ENCODE measurements around the gene DHX58.

Gene DHX58

DNA sequence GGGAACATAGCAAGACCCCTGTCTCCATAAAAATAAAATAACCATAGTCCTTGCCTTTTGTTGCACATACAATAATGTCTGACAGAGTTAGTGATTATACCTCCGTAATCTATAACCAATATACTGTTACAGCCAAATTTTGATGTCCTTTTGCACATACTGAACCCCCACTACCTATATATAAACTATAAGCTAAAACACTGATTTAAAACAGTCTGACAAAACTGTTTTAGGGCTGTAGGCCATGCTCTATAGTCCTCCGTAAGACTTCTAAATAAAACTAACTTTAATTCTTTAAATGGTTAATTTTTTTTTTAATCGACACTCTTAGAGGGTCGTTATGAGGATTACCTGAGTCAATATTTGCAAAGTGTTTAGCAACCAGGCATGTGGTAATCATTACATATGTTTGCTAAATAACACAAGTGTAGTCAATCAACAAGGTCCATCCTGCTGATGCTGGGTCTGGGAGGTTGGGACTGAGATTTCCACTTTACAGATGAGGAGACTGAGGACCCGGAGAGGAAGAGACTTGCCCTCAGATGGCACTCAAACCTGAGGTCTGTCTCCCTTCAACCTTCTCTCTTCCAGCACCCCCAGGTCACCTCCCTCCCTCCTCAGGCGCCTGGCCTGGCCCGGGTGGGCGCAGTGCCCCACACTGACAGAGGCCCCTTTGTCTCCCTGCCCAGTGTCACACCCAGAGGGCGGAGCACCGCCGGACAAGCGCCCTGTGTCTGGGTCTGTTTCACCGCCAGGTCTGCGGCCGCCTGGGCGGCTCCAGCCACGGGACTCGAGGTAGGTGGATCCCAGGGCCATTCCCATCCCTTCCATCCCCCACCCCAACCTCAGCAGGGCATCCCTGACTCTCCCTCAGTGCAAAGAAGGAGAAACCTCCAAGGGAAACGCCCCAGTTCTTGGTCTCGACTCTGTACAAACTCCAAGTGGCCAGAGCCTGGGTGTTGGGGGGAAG, 24.5 kb downstream of the DHX58 start:
- DNase-seq (ENCODE audit: low read depth in 3 of 3, low spot score in 1 of 3), result no peak

DNA sequence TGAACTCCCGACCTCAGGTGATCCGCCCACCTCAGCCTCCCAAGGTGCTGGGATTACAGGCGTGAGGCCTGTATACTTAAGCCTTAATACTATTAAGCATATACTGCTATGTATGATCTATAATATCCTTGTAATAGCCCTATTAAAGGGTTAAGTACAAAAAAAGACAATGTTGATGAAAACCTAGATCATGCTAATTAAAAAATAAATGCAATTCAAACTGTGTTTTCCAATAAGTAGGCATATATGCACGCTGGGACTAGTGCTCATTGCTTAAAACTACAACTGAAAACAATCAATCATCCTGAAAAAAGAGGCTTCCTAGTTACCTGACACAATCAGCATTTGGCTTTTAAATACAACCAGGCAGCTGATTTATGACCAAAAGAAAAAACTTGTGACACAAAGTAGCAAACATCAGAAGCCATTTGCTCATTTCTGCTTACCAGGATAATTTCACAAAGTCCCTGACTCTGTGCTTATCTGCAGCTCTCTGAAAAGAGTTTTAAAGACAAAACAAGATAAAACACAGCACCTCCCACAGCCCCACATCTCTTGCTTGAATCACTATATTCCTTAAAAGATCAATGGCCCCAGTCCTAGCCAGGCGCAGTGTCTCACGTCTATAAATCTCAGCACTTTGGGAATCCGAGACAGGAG, 25.3 kb downstream of the DHX58 start:
- no peak for DNase-seq (ENCODE audit: low read depth in 3 of 3, low spot score in 1 of 3)

DNA sequence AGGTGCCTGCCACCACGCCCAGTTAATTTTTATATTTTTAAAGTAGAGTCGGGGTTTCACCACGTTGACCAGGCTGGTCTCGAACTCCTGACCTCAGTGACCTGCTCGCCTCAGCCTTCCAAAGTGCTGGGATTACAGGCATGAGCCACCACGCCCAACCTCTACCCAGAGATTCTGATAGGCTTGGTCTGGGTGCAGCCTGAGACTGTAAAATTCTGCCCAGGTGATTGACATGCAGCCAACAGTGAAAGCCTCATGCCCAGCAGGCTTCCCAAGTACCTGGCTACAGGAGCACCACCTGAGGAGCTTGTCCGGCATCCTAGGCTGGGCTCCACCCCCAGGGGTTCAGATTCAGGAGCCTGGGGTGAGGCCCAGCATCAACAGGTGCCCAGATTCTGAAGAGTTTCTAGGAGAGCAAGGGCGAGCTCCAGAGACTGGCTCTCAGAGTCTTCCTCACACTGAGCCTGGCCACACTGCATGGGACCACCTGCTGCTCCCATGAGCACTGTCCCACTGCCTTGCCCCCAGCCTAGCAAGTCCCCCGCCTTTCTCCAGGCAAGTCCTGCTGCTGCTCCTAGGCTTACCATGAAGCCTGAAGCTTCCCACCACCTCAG, 30.9 kb downstream of the DHX58 start:
- DNase-seq (ENCODE audit: low read depth in 3 of 3, low spot score in 1 of 3), result no peak

DNA sequence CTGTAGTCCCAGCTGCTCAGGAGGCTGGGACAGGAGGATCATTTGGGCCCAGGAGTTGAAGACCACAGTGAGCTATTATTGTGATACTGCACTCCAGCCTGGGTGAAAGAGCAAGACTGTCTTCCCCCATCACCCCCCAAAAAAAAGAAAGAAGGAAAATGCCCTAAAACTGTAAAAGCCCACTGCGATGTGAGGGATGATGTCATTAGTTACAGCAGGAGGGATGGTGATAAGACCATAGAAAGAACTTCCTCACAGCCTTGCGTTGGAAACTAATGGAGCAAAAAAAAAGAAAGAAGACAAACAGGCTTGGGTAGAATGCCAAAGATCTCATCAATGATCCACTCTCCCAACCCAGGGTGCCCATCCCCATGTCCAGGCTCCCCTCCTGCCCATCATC, 33.0 kb downstream of the DHX58 start:
- no peak for DNase-seq (ENCODE audit: low read depth in 3 of 3, low spot score in 1 of 3)

DNA sequence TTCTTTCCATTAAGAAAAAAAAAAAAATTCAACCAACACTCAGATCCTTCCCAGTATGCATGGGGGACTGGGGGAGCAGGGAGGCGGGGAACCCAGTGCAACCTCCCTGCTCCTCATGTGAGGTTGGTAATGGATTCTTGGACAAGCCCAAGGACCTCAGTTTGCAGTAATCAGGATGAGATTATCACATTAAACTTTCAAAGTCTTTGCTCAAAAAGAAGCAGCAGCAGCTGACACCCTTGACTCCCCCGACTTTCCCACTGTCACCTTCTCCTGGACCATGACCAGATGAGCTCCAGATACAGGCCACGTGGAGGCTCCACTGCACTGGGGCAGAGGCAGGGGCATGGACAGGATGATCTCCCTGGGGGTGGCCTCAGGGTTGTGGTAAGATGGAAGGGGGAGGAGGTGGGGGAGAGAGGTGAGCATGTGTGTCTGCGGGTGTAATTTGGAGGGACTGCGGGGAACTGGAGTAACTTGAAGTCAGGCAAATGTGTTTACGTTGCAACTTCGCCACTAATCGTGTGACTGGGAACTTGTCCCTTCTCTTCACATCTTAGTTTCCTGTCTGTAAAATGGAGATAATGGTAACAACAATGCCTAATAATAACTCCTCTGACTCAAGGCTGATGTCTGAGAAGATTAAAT, 34.0 kb downstream of the DHX58 start:
- no peak for DNase-seq (ENCODE audit: low read depth in 3 of 3, low spot score in 1 of 3)

DNA sequence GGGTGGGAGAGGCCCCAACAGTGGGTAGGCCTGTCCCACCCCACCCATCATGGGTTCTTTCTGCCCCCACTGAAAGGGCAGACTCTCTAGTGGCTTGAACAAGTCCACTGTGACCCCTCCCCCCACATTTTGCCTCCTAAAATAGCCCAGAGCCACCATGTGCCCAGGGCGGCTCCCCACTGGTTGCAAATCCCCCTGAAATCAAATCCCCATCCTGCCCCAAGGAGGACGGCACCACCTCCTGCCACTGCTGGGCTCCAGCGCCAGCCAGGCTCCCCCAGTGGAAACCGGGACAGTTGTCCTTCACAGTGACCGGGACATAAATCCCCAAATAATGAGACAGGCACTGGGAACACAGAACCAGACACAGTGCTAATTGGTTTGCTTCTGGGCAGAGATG, 34.8 kb downstream of the DHX58 start:
- DNase-seq (ENCODE audit: low read depth in 3 of 3, low spot score in 1 of 3), result no peak

DNA sequence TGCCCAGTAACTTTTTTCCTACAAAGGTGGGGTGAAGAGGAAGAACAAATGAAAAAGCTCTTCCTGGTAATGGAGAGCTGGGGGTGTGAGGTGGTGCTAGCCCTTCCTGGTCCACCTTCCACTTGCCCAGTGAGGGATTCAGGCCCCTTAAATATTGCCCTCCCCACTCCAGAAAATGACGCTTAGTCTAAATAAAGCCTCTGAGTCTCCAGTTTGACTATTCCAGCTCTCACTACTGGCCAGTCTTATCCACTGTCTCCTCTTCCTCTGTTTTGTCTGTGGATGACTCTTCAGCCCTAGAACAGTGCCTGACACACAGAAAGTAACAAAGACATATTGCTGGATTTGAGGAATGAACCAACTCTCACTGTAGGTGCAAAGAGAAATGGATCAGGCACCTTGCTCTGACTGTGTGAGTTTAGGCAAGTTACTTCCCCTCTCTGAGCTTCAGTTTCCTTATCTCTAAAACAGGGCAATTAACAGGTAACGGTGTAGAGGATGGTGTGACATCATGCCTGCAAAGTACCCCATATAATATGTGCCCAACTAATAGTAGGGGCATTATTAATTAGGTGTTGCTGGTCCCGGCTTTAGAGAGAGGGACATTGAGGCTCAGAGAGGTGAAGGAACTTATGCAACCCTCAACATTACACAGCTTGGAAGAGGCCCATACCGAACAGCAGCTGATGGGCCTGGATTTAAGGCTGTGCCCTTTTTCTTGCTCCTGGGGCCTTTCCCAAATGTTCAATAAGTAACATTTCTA, 35.5 kb downstream of the DHX58 start:
- no peak for DNase-seq (ENCODE audit: low read depth in 3 of 3, low spot score in 1 of 3)

DNA sequence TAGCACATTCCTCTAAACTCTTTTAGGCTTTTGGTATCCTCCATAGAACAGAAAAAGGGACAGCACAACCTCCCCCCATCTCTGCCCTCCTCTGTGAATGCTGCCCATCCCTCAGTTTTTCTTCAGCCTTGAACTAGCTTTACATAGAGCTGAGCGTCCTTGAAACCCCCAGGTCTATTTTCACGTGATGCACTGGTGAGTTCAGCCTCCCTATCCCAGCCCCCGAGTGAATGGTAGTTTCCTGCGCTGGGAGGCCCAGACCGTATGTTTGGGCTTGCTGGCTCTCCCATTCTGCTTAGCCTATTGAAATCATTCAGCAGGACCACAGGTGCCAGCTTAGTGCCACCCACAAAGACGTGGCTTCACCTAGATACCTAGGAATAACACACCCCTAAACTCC, 36.7 kb downstream of the DHX58 start:
- DNase-seq (ENCODE audit: low read depth in 3 of 3, low spot score in 1 of 3), result no peak

DNA sequence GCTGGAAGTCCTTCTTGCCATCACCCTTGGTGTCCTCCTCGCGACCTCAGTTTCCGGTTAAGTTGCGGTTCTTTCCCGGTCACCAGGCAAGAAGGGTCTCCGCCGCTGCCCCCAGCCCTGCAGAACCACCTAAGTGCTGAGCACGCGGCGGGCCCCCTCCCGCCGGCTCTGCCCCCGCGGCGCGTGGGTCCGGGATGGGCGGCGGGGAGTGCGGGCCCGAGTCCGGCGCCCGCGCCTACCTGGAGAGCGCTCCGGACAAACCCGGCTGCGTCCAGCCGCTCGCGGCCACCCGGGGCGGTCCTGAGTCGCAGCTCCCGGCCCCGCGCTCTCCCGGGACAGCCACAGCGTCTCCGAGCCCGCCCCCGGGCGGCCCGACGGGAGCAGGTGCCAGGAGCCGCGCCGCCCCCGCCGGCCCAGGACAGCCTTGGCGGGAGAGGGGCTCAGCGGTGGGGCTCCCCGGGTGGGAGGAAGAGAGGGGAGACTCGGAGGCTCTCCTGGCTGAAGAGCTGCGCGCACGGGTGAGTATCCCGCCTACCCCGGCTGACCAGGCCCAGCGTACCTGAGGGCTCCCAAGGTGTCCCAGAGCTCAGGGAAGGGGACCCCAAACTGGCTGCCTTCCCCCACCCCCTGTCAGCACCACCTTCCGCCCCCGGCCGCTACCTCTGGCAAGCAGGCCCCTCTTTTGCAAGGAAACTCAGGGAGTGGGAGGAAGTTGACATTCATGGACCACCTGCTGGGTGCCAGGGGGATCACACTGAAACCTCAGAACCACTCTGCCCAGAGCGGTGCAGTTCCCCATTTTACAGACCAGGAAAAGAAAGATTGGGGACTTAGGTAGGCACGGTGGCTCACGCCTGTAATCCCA, 40.0 kb downstream of the DHX58 start:
- no peak for DNase-seq (ENCODE audit: low read depth in 3 of 3, low spot score in 1 of 3)

DNA sequence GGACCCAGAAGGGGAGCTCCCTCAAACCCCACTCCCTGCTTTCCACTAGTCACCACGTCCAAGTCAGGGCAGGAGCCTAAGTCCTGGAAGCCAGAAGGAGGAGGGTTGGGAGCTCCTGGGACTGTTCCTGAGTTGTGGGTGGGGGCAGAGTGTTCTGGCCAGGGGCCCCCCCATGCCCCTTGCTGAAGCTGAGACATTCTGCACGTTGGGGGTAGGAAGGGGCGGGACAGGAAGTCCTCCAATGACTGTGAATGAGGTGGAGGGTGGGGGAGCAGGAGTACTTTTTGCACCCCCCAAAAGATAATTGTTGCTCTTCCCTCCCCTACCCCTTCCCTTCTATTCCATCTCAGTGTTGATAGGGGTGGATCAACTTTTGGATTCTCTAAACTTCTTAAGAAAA, 40.7 kb downstream of the DHX58 start:
- DNase-seq (ENCODE audit: low read depth in 3 of 3, low spot score in 1 of 3), result no peak

DNA sequence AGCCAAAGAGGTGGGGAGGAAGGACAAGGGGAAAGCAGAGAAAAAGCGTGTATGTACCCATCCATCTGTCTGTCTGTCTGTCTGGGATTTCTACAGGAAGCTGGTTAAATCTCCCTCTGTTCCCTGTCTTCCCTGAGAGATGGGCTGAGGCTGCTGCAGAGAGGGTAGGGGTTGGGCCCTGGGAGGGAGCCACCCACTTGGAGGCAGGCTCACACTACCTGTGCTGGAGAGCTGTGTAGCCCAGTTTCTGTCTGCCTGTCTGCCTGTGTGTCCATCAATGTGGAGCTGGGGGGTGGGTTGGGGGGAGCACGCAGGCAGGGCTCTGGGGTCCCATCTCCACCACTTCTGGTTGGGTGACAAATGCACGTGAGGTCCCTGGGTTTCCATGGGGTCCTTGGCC, 43.5 kb downstream of the DHX58 start:
- no peak for DNase-seq (ENCODE audit: low read depth in 3 of 3, low spot score in 1 of 3)

DNA sequence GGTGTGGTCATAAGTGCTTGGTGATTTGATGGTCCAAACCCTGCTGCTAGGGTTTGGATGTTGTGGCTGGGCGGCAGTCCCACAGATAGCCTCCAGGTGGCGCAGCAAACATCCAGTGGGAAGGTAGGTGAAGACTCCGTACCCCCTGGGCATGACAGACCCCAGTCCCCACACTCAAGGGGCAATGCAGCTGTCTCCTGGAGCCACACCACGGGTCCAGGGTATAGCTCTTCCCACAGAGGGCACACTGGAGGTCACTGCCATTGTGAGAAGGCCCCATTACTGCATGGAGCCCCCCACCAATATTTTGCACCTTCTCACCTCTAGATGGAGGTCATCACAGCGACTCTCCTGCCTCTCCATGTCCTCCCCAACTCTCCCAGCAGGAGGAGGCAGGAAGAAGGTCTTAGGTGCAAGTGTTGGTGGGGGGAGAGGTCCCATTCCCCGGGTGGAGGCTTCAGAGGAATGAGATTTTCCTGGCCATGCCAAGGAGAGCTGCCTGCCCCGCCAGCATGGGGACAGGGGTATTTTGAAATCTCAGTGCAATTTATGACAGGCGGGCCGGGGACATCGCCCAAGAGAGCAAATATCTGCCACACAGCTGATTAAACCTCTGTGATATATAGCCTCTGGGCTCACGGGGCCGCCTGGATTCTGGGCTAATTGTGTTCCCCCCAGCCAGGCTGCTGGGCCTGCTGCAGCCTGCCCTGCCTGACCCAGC, 45.0 kb downstream of the DHX58 start:
- DNase-seq (ENCODE audit: low read depth in 3 of 3, low spot score in 1 of 3), result peak in 2 of 3 donors; percentile 39 to 64

DNA sequence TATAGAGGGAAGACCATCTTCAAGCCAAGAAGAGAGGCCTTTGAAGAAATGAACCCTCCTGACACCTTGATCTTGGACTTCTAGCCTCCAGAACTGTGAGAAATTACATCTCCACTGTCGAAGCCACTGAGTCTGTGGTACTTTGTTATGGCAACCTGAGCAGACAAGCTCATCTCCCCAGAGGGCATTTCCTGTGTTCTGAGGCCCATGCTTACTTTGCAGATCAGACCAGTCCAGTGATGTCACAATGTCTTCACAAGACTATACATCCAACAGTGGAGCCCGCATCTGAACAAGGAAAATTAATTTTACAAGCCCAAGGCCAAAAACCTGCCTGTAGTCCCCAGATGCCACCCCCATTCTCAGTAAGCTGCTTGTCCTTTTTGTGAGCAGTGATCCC, 47.3 kb downstream of the DHX58 start:
- DNase-seq (ENCODE audit: low read depth in 3 of 3, low spot score in 1 of 3), result no peak

DNA sequence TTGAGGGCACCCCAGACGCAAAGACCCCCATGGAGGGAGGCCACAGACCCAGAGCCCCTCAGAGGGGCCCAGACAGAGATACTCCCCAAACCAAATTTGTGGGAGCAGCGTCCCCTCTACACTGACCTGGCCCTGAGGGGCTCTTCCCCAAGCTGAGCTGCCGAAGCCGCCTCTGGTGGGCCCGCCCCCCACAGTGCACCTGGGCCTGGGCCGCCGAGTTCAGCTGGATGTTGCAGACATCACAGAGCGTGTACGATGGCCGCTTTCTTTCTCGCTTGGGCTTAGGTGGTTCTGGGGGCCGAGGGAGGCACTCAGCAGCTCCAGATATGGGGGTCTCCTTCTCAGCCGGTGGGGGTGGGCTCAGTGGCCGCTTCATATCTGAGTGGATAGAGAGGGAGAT, 49.8 kb downstream of the DHX58 start:
- DNase-seq (ENCODE audit: low read depth in 3 of 3, low spot score in 1 of 3), result no peak

DNA sequence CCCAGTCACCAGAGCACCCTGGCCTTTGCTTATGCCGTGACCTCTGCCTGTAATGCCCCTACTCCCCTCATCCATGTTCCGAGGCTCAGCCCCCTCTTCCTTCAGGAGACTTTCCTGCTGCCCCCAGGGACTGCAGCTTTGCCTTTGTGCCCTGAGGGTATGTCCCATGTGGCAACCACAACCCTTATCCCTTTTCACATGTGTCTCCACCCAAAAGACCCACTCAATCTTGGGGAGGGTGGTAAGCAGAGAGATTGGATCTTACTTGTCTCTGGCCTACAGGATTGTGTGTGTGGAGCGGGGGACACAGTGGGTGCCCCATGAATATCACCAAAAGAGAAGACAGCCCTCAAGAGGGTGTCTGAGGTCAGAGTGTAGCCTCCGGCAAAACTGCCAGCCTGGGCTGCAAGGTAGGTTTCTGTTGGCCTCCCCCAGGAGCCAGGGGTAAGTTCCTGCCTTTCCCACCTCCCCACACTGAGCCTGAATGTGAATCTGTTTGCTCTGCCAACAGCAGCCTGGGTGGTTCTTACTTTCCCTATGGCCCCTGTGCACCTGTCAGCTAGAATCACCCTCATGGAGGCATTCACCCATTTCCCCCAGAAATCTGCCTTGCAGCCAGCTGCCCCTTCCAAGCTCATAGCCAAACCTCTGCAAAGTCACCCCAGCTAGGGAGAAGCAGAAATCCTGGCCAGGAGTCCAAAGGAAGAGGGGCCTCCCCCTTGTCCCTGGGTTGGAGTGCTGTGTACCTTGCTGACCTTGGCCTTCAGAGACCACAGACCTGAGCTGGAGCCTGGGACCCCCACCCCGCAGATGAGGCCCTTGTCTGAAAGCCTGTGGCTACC, 50.6 kb downstream of the DHX58 start:
- DNase-seq (ENCODE audit: low read depth in 3 of 3, low spot score in 1 of 3), result no peak

DNA sequence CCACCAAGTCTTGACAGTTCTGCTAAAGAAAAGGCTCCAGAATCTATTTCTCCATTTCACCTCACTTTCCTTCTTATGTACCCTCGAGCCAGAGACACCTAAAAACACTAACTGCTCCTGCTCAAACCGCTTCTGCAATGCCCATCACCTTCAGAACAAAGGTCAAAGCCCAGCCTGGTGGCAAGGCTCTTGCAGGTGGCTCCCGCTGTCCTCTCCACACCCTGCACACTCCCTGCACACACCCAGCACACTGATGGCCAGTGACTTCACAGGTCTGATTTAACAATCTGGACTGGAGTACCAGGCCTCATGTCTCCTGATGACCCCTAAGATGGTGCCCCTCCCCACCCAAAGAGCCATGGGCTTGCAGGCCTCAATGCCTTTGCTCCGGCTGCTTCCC, 52.3 kb downstream of the DHX58 start:
- DNase-seq (ENCODE audit: low read depth in 3 of 3, low spot score in 1 of 3), result no peak

DNA sequence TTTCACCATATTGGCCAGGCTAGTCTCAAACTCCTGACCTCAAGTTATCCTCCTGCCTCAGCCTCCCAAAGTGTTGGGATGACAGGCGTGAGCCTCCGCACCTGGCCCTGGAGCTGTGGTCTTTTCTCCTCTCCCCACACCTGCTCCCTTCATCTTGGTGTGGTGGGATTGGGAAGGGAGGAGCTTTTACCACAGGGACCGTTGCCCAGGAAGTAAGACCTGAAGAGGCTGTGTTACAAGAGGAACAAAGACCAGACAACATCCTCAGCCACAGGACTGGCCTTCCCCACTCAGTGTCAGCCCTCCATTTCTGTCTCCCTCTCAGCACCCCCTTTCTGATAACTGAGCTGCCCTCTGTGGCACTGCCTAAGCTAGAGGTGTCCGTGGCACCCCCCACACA, 52.7 kb downstream of the DHX58 start:
- no peak for DNase-seq (ENCODE audit: low read depth in 3 of 3, low spot score in 1 of 3)

DNA sequence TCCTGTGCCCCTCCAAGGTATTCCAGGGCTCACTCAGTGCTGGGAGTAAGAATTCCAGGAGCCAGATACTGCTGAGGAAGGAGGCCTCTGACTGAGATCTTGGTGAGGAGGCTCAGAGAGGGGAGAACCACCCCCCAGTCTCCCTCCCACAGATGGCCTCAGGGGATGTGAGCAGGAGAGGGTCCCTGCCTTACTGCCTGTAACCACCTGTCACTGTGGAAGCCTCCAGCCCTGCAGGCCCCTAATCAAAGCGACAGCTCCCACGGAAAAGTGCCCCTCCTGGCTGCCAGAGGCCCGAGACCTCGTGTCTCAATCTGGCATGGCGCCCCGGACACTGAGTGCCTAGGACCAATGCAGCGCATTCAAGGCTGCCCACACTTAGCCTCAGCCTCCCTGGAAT, 54.5 kb downstream of the DHX58 start:
- no peak for DNase-seq (ENCODE audit: low read depth in 3 of 3, low spot score in 1 of 3)
